HG02973 (cell line): ENCODE data around the gene R3HDM4.
"Not testable (repeated sequence)": the region's sequence is repeated elsewhere in the genome, so short reads cannot be mapped to it uniquely, and the experiment has no call there.

Source experiments
- ATAC-seq: cut with Tn5 transposase; IDR thresholded peaks from one replicate; pipeline ENCODE4 v1.9.1; 2021; ENCODE audit warnings: moderate library complexity; ENCODE audit not compliant: unreplicated experiment

The R3HDM4 gene

GRCh38 chr19:896434-896833 is 16.6 kb downstream of the R3HDM4 start:
- ATAC-seq = no peak

GRCh38 chr19:892894-893689 is 19.9 kb downstream of the R3HDM4 start, which contains the start of the genes MED16 and RNU6-9:
TSS of gene MED16 (minus strand) at chr19:893187. CDS start at chr19:891131, 2,056 bp downstream.
TSS of gene RNU6-9 (plus strand) at chr19:893484.
- ATAC-seq = peak; percentile 77

- ATAC-seq = peak; percentile 9
Measured at GRCh38 chr19:892243-892893, 20.7 kb downstream of the R3HDM4 start.

GRCh38 chr19:891421-892200 is 21.4 kb downstream of the R3HDM4 start:
- not testable (repeated sequence) for ATAC-seq

GRCh38 chr19:890831-891230 is 22.2 kb downstream of the R3HDM4 start:
- no peak for ATAC-seq

- no peak for ATAC-seq
Measured at GRCh38 chr19:889662-890295, 23.2 kb downstream of the R3HDM4 start.

- no peak for ATAC-seq
Measured at GRCh38 chr19:888581-889385, 24.2 kb downstream of the R3HDM4 start.

- ATAC-seq = no peak
Measured at GRCh38 chr19:887599-887998, 25.4 kb downstream of the R3HDM4 start.

- no peak for ATAC-seq
Measured at GRCh38 chr19:887072-887471, 25.9 kb downstream of the R3HDM4 start.

GRCh38 chr19:885536-886224 is 27.3 kb downstream of the R3HDM4 start:
- no peak for ATAC-seq

GRCh38 chr19:884420-885211 is 28.4 kb downstream of the R3HDM4 start:
- no peak for ATAC-seq

GRCh38 chr19:883661-884211 is 29.3 kb downstream of the R3HDM4 start:
- ATAC-seq = no peak

- no peak for ATAC-seq
Measured at GRCh38 chr19:882871-883497, 30.0 kb downstream of the R3HDM4 start.

GRCh38 chr19:881385-882071 is 31.5 kb downstream of the R3HDM4 start:
- no peak for ATAC-seq

- ATAC-seq = no peak
Measured at GRCh38 chr19:879711-880438, 33.1 kb downstream of the R3HDM4 start.

GRCh38 chr19:878751-879561 is 34.1 kb downstream of the R3HDM4 start:
- not testable (repeated sequence) for ATAC-seq
